ENCODE results near the gene CHD6.

- TF ChIP-seq POLR2A (IDR thresholded peaks at IDR 0.05) (no peak), CTCF (IDR thresholded peaks at IDR 0.05) (no peak)
These were observed 39.5 kb upstream of the CHD6 start for GRCh38 chr20:41657655-41658054.

All from heart left ventricle (tissue), 13 donors.